Kidney (tissue), 14 donors: Measurements from ENCODE around the gene TINAG. TPM values are rescaled to one million over a fixed set of nuclear protein-coding genes. Genes with fewer than 3 reads are reported as not detected.
A peak's percentile ranks its signal among the peaks of the same experiment; 100 is the strongest.

Source experiments
- DNase-seq, 5 donors: peaks; one replicate each; pipeline ENCODE4 v3.0.0-alpha.2; 2013 to 2020
- FAIRE-seq: peaks from 2 replicates; lab custom pipeline; 2012; peaks lifted over from hg19 to GRCh38; lab: Jason Lieb, UNC
- H3K27ac ChIP-seq, 2 donors: one replicate each; pipeline ENCODE4 v1.7.0; 2013; ENCODE audit warnings: low read depth in 2 of 2, low read length in 2 of 2, inconsistent platforms in 1 of 2
- H3K27me3 ChIP-seq: one replicate; pipeline ENCODE4 v1.7.1; 2013; ENCODE audit warnings: low read length, inconsistent platforms; ENCODE audit not compliant: control insufficient read depth, insufficient read depth
- H3K36me3 ChIP-seq, 3 donors: one replicate each; pipeline versions ENCODE4 v1.7.0 to v1.7.1; 2013; ENCODE audit warnings: low read length in 3 of 3, control low read depth in 1 of 3, inconsistent platforms in 1 of 3; ENCODE audit not compliant: insufficient read depth in 3 of 3, control insufficient read depth in 2 of 3
- H3K4me1 ChIP-seq, 3 donors: one replicate each; pipeline versions ENCODE4 v1.7.0 to v1.7.1; 2013; ENCODE audit warnings: low read length in 3 of 3, inconsistent platforms in 1 of 3, low read depth in 1 of 3; ENCODE audit not compliant: control insufficient read depth in 2 of 3, insufficient read depth in 2 of 3
- H3K4me3 ChIP-seq, 3 donors: one replicate each; pipeline versions ENCODE4 v1.7.0 to v1.8.1; 2013; ENCODE audit warnings: low read length in 3 of 3, control low read depth in 1 of 3, inconsistent platforms in 1 of 3
- H3K9ac ChIP-seq, 3 donors: one replicate each; pipeline versions ENCODE4 v1.7.0 to v1.7.1; 2013; ENCODE audit warnings: low read length in 3 of 3, control low read depth in 1 of 3, inconsistent platforms in 1 of 3
- H3K9me3 ChIP-seq, 3 donors: one replicate each; pipeline versions ENCODE4 v1.7.0 to v1.7.1; 2013; ENCODE audit warnings: low read length in 3 of 3, control low read depth in 1 of 3, inconsistent platforms in 1 of 3; ENCODE audit not compliant: control insufficient read depth in 2 of 3, insufficient read depth in 1 of 3
- CTCF ChIP-seq: IDR thresholded peaks from 3 replicates; pipeline ENCODE4 v1.5.1; 2012; ENCODE audit warnings: mild to moderate bottlenecking, moderate library complexity, borderline replicate concordance; ENCODE audit not compliant: insufficient read depth; ENCODE audit errors: extremely low read depth
- intact Hi-C: fragments of 100-400 bp; cut with DNase I; formaldehyde crosslinking; loops from one replicate; pipeline ENCODE4 v1.11.1; 2022
- polyA plus RNA-seq: library from polyadenylated mRNA; stranded (reverse); fragments of 350-450 nt; fragmentation: Illumina TruSeq; extraction: RNeasy Lipid Tissue Mini Kit (QIAGEN cat#74804); gene quantifications from one replicate; pipeline ENCODE4 v1.2.3, GENCODE V29; 2014; ENCODE audit warnings: low read depth, low replicate concordance; ENCODE audit not compliant: insufficient read depth
- total RNA-seq: library from RNA; stranded (reverse); fragmentation: NEBNext Ultra II Directional; extraction: Animal tissue kit (Norgen Biotek cat#: 25700); gene quantifications from one replicate; pipeline ENCODE4 v1.2.1, GENCODE V29; 2021
- donor health status: control.
- donor health status: control.
- donor health status: control.
- donor health status: control.
- donor health status: control.
- donor health status: DM: yes; HTN: yes; CAD: no.
- donor health status: Normal renal cell carcinoma (clear cell type).

Gene TINAG
- total and polyA plus RNA-seq, 2 donors from 2014 or later = 22.1 to 73.0 TPM

GRCh38 chr6:54262971-54263370, 45.3 kb upstream of the TINAG start:
- DNase-seq (peak in 1 of 5 donors; percentile 27), FAIRE-seq (peak; percentile 51)
- Histone ChIP-seq H3K9me3 (no peaks in the 10 kb centered on the region), H3K4me3 (peak overlapping the region in 1 of 3 donors; percentile 19), H3K4me1 (peaks cover 0 to 11% (median 0%) of the 10 kb centered on the region in 3 donors), H3K36me3 (no peaks in the 10 kb centered on the region), H3K27me3 (no peaks in the 10 kb centered on the region), H3K9ac (no peak overlapping the region), H3K27ac (peak overlapping the region in 1 of 2 donors; percentile 45)
- TF ChIP-seq CTCF = no peak
- intact Hi-C loops = no loop called here

GRCh38 chr6:54264581-54265272, 43.5 kb upstream of the TINAG start:
- TF ChIP-seq CTCF = no peak
- Histone ChIP-seq H3K9ac (no peak overlapping the region), H3K27me3 (no peaks in the 10 kb centered on the region), H3K4me3 (no peak overlapping the region), H3K27ac (no peak overlapping the region), H3K36me3 (no peaks in the 10 kb centered on the region), H3K4me1 (peaks cover 0 to 11% (median 0%) of the 10 kb centered on the region in 3 donors), H3K9me3 (no peaks in the 10 kb centered on the region)
- FAIRE-seq = no peak
- no peak for DNase-seq
- intact Hi-C loops = no loop called here

- Histone ChIP-seq H3K36me3 (no peaks in the 10 kb centered on the region), H3K9me3 (no peaks in the 10 kb centered on the region), H3K27ac (no peak overlapping the region), H3K9ac (no peak overlapping the region), H3K27me3 (no peaks in the 10 kb centered on the region), H3K4me1 (peaks cover 0 to 11% (median 0%) of the 10 kb centered on the region in 3 donors), H3K4me3 (no peak overlapping the region)
- intact Hi-C loops = no loop called here
- FAIRE-seq (no peak), DNase-seq (no peak)
- peak; percentile 5 for TF ChIP-seq CTCF
These were observed 41.8 kb upstream of the TINAG start for GRCh38 chr6:54266400-54266923.
